Nephron progenitor cell (in vitro differentiated cells): ENCODE measurements around the gene CNNM1.

ENCODE experiments used
- DNase-seq: peaks from one replicate; pipeline ENCODE4 v3.0.0; 2021
- H3K27ac Mint-ChIP-seq: 2 replicates; pipeline ENCODE4 v1.8.0; 2021; ENCODE audit warnings: mild to moderate bottlenecking, moderate library complexity, mixed read lengths
- H3K27me3 Mint-ChIP-seq: 2 replicates; pipeline ENCODE4 v1.8.0; 2021; ENCODE audit warnings: mild to moderate bottlenecking, low read depth, mixed read lengths; ENCODE audit not compliant: poor library complexity
- H3K36me3 Mint-ChIP-seq: 2 replicates; pipeline ENCODE4 v1.8.0; 2021; ENCODE audit warnings: low read depth, mixed read lengths
- H3K4me1 Mint-ChIP-seq: 2 replicates; pipeline ENCODE4 v1.8.0; 2021; ENCODE audit warnings: mixed read lengths
- H3K4me3 Mint-ChIP-seq: 2 replicates; pipeline ENCODE4 v1.8.0; 2021; ENCODE audit warnings: mild to moderate bottlenecking, moderate library complexity, mixed read lengths
- H3K9me3 Mint-ChIP-seq: 2 replicates; pipeline ENCODE4 v1.8.0; 2021; ENCODE audit warnings: mild to moderate bottlenecking, moderate library complexity, mixed read lengths
- TF ChIP-seq, protein P1 (sequence below): fragments of 200-600 bp; sonication (generic); IDR thresholded peaks from 2 replicates; pipeline ENCODE4 v1.5.0; 2021; ENCODE audit warnings: antibody characterized with exemption

Gene CNNM1

DNA sequence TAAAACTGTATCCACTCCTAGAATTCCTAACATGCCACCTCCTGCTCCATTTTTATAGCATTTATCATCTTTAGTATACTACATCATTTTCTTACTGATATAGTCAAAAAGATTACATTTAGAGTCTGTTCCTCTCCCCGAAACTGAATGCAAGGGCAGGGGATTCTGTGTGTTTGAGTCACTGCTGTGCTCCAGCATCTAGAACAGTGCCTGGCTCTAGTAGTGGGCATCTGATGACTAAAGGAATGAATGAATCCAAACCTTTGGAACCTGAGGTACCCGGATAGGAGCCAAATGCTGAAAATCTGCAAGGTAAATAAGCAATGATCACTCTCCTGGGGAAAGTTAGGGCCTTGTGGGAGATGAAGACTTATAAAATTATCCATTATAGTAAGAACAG lies 82.4 kb downstream of the CNNM1 start:
- Mint-ChIP-seq H3K9me3 (peaks cover 11% of the 10 kb centered on the region), H3K4me3 (no peak overlapping the region), H3K27ac (no peak overlapping the region), H3K4me1 (no peaks in the 10 kb centered on the region), H3K36me3 (peaks cover 18% of the 10 kb centered on the region), H3K27me3 (no peaks in the 10 kb centered on the region)
- TF ChIP-seq, protein P1, sequence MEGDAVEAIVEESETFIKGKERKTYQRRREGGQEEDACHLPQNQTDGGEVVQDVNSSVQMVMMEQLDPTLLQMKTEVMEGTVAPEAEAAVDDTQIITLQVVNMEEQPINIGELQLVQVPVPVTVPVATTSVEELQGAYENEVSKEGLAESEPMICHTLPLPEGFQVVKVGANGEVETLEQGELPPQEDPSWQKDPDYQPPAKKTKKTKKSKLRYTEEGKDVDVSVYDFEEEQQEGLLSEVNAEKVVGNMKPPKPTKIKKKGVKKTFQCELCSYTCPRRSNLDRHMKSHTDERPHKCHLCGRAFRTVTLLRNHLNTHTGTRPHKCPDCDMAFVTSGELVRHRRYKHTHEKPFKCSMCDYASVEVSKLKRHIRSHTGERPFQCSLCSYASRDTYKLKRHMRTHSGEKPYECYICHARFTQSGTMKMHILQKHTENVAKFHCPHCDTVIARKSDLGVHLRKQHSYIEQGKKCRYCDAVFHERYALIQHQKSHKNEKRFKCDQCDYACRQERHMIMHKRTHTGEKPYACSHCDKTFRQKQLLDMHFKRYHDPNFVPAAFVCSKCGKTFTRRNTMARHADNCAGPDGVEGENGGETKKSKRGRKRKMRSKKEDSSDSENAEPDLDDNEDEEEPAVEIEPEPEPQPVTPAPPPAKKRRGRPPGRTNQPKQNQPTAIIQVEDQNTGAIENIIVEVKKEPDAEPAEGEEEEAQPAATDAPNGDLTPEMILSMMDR: no peak
- DNase-seq: no peak

DNA sequence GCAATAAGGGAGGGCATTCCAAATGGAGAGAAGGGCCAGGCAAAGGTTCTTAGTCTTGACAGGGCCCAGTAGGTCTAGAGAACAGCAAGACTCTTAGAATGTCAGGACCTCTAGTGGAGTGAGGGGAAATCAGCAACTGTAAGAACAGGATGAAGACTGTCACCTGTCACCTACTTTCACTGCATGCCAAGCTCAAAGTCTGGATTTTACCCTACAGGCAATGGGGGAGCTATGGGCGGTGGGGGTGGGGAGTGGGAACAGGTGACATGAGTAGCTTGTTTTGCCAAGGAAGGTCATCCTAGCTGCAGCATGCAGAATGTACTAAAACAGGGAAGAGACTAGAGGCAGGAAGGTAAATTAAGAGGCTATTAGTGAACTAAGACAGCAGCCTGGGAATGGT lies 82.9 kb downstream of the CNNM1 start:
- no peak for DNase-seq
- Mint-ChIP-seq H3K27ac (no peak overlapping the region), H3K4me1 (no peaks in the 10 kb centered on the region), H3K9me3 (peaks cover 12% of the 10 kb centered on the region), H3K27me3 (no peaks in the 10 kb centered on the region), H3K4me3 (no peak overlapping the region), H3K36me3 (peaks cover 17% of the 10 kb centered on the region)
- TF ChIP-seq, protein P1: no peak

DNA sequence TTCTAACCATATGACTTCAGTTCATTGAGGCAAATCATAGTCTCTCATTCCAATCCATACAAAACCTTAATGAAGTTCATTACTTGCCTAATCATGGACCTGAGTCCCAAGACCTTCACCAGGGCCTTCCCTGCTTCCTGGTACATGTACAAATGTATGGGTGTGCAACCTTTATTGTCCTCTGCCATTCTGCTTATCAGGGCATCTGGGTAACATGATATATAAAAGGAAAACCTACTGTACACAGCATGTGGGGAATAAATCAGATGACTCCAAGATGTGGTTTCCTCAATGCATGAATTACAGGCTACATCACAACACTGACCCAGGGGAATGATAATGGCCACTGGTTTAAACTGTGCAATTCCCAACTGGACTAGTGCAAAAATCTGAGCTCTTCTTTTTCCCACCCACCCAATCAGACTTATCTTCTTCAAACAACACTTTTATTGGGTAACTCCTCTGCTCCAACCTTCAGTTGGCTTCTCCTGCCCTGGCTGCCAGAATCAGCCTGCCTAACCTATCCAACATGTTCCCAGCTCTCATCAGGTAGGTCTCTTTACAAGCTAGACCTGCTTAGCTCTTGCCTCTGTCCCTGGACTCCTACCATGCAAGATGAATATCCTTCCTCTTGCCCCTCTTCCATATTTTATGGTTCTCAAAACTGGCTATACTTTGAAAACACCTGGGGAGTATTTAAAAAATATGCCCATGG lies 89.9 kb downstream of the CNNM1 start:
- TF ChIP-seq, protein P1: no peak
- Mint-ChIP-seq H3K4me1 (no peaks in the 10 kb centered on the region), H3K36me3 (peaks cover 43% of the 10 kb centered on the region), H3K4me3 (no peak overlapping the region), H3K27me3 (no peaks in the 10 kb centered on the region), H3K27ac (no peak overlapping the region), H3K9me3 (peaks cover 16% of the 10 kb centered on the region)
- DNase-seq: no peak

DNA sequence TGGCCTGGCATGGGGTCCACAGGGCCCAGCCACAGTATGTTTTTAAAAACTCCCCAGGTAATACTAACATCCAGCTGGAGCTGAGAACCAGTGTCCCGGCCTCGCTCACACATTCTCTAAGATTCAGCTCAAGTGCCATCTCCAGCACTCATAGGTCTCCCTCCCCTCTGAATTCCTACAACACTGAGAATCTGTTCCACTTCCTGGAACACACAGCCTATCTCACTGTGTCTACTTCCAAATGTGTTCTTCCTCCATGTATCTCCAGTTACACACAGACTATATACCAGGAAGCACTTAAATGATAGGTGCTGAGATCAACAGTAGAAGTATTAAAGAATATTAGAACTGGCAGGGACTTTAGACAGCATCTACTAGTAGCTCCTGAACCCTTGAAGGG lies 90.5 kb downstream of the CNNM1 start:
- peaks cover 43% of the 10 kb centered on the region for H3K36me3 Mint-ChIP-seq
- no peak for DNase-seq
- H3K27me3 Mint-ChIP-seq: no peaks in the 10 kb centered on the region
- no peaks in the 10 kb centered on the region for H3K4me1 Mint-ChIP-seq
- H3K9me3 Mint-ChIP-seq: peaks cover 16% of the 10 kb centered on the region
- no peak overlapping the region for H3K4me3 Mint-ChIP-seq
- H3K27ac Mint-ChIP-seq: no peak overlapping the region
- TF ChIP-seq, protein P1: no peak

DNA sequence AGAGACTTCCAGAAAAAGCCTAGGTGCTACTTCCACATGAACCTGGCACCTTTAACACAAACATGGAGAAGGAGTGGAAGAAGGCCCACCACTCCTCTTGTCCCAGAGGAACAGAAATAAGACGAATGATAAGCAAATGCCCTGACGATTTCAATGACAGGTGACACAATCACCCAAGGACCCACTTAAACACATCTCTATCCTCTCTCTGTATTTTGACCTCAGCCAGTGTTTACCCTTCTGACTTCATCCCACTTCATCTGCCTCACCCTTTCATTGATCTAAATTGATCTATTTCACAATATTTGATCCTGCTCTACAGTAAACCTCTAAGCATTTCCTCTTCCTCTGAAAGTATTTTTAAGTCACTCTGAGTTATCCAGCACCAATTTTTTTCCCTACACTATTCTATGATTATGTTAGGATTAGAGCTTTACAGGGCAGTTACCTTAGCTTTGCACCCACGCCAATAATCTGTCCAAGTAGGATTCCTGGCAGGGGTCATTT lies 92.1 kb downstream of the CNNM1 start:
- no peaks in the 10 kb centered on the region for H3K27me3 Mint-ChIP-seq
- H3K36me3 Mint-ChIP-seq: peaks cover 37% of the 10 kb centered on the region
- peak overlapping the region; percentile 9 for H3K27ac Mint-ChIP-seq
- H3K4me3 Mint-ChIP-seq: no peak overlapping the region
- peaks cover 8% of the 10 kb centered on the region for H3K9me3 Mint-ChIP-seq
- no peak for DNase-seq
- TF ChIP-seq, protein P1: no peak
- no peaks in the 10 kb centered on the region for H3K4me1 Mint-ChIP-seq

DNA sequence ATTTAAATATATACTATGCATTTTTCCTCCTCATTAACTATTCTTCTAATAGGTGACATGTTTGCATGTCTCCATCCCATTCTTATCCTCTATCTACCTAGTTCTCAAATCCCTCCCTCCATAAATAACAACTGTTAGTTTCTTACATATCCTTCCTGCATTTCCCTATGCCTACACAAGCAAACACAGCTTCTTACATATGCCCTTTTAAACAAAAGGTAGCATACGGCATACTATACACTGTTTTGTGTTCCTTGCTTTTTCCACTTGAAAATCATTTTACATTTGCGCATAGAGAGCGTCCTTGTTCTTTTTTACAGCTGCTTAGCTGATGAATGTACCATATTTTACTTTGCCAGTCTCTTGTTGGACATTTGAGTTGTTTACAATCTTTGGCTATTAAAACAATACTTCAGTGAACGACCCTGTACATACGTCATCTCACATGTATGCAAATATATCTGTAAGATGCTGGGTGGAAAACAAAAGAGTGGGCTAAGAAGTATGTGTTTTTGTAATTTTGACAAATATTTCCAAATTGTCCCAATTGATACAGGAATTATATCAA lies 93.5 kb downstream of the CNNM1 start:
- H3K36me3 Mint-ChIP-seq: peaks cover 31% of the 10 kb centered on the region
- H3K9me3 Mint-ChIP-seq: peaks cover 4% of the 10 kb centered on the region
- TF ChIP-seq, protein P1: no peak

More for the DNA sequence above, 93.5 kb downstream of the CNNM1 start:
- no peak overlapping the region for H3K4me3 Mint-ChIP-seq
- no peak overlapping the region for H3K27ac Mint-ChIP-seq
- no peak for DNase-seq
- H3K4me1 Mint-ChIP-seq: no peaks in the 10 kb centered on the region
- H3K27me3 Mint-ChIP-seq: no peaks in the 10 kb centered on the region
